Umbilical cord (tissue), 2 donors: ENCODE results near the gene KATNBL1. TPM values are rescaled to one million over a fixed set of nuclear protein-coding genes. Genes with fewer than 3 reads are reported as not detected.

Source experiments
- DNase-seq: peaks from one replicate; pipeline ENCODE4 v3.0.0-alpha.2; 2015; ENCODE audit warnings: low spot score
- total RNA-seq: library from RNA; depleted of rRNA; stranded (reverse); fragments of >200 nt; gene quantifications from one replicate; pipeline ENCODE4 v1.2.3, GENCODE V29; 2014; ENCODE audit warnings: low replicate concordance; ENCODE audit not compliant: insufficient read depth

The KATNBL1 gene
- total RNA-seq = 91.2 TPM

GRCh38 chr15:34209421-34210282 is at the start of gene KATNBL1:
KATNBL1 (minus strand) TSS chr15:34210096; CDS start chr15:34163676, 46,420 bp downstream.
- DNase-seq = peak; percentile 97

DNA sequence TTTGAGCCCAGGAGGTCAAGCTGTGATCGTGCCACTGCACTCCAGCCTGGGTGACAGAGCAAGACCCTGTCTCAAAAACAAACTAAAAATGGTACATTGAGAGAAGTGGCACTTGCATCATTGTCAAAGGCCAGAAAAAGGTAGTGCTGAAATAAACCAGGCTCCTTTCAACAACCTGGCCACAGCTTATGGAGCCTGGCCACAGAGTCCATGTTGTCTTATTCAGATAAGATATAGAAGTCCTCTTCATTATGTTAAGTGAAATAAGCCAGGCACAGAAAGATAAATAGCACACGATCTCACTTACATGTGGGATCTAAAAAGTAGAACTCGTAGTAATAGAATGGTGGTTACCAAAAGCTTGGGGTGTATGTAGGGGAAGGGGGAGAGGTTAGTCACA is 49.7 kb upstream of the KATNBL1 start:
- DNase-seq = no peak

DNA sequence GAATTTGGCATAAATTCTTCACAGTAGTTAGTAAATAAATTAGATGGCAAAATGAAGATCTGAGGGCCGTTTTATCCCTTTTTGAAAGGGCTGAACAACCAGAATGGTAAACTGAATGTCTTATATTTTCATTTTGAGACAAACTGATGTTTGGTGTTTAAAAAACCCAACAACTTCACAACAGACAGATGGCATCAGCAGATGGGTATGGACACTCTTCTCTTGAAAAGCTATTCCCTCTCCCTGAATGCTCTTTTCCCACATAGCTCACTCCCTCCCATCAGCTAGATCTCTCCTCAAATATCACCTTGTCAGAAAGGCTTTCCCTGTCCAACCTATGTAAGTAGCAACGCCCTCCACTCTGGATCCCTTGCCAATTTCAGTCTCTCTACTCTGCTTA is 48.3 kb upstream of the KATNBL1 start:
- no peak for DNase-seq

DNA sequence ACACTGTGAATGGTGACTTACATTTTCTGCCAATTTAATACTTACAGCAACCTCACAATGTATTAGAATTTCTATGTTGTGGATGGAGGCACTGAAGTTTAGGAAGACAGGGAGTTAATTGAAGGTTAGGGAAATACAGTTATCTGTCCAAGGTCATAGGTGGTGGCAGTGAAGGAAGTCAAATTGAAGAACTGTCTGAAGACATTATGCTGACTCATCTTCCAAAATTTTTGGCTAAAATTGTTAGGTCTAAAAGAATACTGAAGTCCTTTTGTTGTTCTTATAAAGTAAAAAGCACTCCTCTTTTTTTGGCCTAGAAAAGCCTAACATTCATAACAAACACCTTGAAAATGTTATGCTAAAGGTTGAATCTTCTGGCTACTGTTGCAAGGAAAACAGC is 42.6 kb upstream of the KATNBL1 start:
- no peak for DNase-seq

DNA sequence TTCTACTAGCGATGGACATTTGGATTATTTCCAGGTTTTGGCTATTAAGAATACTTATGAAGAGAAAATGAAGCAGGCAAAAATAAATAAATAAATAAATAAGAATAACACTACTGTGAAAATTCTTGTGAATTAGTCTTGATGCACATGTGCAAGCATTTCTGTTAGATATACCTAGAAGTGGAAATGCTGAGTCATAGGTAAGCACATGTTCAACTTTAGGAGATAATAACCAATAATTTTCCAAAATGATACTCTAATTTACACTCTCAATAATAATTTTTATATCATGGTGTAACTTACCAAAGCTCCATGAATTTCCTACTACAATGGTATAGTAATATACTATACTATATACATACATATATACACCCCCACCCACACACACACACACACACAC is 38.3 kb upstream of the KATNBL1 start:
- DNase-seq = no peak

DNA sequence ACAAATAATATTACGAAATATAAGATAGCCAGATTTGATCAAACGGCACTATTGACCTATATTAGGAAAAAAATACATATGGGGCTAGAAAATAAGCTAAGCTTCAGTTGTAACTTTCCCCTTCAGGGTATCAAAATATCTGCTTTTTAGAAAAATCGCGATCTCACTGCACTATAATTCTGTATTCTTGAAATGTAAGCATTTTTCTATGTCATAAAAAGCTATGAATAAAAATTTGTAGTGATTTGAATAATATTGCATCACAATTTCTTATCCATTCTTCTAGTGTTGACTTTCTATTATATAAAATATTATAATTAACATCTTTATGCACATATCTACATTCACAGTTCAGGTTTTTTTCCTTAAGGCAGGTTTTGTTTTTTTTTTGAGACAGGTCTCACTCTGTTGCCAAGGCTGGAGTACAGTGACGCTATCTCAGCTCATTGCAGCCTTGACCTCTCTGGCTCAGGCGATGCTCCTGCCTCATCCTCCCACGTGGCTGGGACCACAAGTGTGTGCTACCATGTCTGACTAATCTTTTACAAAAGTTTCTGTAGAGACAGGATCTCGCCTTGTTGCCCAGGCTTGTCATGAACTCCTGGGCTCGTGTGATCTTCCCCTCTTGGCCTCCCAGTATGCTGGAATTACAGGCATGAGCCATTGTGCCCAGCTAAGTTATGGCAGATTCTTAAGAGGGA is 36.5 kb upstream of the KATNBL1 start:
- no peak for DNase-seq

- DNase-seq = no peak
Measured at GRCh38 chr15:34243226-34243625, 33.3 kb upstream of the KATNBL1 start.

DNA sequence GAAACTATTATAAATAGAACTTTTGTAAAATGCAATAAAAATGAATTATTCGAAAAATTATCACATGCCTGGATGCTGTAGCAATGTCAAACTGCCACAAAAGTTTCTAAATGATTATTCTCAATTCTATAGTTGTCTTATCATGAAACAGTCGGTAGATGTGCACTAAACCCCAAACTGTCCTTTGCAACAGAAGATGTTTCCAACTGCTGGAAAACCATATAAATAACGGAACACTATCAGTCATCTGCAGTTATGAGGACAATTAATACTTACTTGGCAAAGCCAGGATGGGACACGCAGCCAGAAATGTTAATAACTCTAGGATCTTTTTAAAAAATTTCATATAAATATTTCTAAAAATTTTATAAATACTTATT is 32.4 kb upstream of the KATNBL1 start:
- no peak for DNase-seq

DNA sequence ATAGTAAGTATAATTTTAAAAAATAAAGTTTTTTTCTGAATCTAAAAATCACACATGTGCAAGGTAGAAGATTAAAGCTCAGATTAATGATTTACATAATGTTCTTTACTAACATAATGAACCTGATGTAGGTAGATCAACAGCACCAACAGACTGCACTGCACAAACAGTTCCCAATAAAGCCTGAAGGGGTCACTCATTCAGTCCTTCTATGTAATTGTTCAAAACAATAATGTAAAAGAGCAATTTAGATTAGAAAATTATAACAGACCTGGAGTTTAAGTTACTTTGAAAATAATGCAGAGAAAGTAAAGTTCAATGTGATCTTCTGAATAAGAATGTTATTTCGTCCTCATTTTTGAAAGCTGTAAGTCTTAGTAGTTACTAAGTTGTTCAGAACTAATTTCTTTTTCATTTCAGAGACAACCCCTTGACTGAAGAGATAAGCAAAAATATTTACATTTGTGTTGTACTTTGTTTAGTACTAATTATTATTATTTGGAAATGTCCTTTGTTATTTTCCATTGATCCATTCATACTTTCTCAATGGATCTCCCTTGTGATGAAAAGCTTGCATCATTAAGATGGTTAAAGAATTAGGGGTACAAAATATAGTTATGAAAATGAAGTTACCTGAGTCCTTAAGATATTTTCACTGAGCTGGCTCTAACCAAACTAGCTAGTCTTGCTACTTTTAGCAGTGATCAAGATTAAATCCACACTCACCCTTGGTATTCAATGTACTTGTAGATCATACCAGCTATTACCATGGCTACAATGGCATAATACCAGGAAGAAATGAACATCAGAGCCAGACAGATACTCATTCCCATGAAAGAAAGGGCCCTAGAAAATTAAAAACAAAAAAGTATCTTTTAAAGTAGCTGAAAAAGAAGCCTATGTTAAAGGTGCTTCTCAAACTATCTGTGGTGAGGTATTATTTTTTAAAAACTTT is 31.8 kb upstream of the KATNBL1 start:
- peak; percentile 15 for DNase-seq

DNA sequence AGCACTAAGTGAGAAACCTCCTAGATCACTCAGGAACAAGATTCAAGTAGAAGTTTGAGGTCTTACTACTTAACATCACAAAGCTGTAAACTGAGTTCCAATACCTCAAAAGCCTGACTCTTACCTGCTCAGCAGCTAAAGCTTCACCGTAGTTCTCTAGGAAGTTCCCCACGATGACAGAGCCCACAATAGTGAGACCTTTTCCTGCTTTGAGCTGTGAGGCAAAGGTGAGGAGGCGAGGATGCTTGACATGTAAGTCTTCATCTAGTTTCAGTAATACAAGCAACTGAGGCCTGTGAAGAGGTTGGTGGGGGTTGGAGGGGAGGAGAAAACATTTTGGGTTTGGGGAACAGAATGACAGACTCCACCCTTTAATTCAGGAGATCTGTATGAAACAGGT is 30.6 kb upstream of the KATNBL1 start:
- no peak for DNase-seq

- DNase-seq = no peak
Measured at GRCh38 chr15:34239151-34239808, 29.4 kb upstream of the KATNBL1 start.

- DNase-seq = no peak
Measured at GRCh38 chr15:34233614-34234013, 23.7 kb upstream of the KATNBL1 start.

- peak; percentile 21 for DNase-seq
Measured at GRCh38 chr15:34223904-34224596, 14.2 kb upstream of the KATNBL1 start.

DNA sequence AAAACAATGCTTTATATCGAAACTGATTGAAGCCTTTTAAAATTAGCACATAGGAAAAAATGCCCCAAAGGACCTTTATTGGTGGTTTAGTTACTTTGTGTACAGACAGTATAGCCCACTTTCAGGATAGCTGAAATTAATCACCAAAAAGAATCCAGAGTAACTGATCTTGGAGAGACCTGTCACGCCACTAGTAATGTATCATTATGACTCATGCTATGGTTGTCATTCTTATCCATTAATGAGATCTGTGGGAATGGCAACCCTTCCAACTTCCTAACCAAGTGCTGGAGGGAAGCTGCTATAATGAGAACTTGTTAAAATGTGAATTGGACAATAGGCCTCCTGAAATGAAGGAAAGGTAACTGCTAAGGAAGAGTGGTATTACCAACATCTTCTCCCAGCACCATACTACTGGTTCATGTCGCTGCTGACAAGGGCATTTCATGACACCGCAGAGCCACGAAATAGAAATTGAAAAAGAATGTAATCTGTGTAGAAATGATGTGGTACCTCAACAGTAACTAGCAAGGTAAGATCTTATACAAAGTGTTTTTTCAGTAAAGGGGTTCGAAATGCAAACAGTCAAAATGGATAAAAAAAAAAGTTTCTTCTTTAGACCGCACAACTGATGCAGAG is 7.8 kb upstream of the KATNBL1 start:
- no peak for DNase-seq

DNA sequence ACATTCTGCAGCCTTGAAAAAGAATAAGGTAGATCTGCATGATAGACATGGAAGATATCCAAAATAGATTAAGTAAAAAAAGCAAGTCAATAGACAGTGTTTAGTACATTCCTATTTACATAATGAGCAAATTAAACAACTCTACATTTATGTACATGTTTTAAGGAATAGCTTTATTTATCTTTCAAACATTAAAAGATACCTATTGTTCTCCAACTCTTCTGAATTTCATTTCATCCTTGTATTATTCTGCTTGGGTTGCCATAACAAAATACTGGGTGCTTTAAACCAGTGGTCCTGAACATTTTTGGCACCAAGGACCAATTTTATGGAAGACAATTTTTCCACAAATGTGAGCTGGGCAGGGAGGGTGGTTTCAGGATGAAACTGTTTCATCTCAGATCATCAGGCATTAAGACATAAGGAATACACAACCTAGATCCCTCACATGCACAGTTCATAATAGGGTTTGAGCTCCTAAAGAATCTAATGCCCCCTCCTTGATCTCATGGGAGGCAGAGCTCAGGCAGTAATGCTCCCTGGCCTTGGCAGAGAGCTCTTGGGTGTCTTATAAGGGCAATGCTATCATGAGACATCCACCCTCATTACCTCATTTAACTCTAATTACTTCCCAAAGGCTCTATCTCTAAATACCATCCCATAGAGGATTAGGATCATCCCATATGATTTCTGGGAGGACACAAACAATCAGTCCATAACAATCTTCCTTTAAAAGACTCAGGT is 6.8 kb upstream of the KATNBL1 start:
- no peak for DNase-seq

DNA sequence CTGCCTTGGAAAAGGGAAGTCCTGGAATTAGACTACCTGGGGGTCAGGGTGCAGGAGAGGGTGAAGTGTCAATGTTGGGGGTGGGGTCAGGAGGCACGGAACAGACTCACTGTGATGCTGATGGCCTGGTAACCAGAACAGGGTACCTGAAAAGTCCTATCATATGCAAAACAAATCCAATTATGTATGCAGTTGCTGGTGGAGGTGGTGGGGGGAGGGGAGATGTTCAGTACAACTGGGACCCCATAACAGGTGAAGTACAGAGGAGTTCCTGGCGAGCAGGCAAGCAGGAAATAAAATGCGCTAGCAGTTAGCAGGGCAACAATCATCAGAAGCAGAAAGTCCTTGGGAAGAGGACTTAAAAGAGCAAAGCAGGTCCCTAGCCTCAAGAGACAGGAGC is 4.2 kb upstream of the KATNBL1 start:
- no peak for DNase-seq

- no peak for DNase-seq
Measured at GRCh38 chr15:34213690-34214089, 3.8 kb upstream of the KATNBL1 start.

- DNase-seq = no peak
Measured at GRCh38 chr15:34206011-34206410, 3.9 kb downstream of the KATNBL1 start.

GRCh38 chr15:34203936-34204335 is 6.0 kb downstream of the KATNBL1 start:
- no peak for DNase-seq
